Upper lobe of left lung (tissue), 4 donors: ENCODE results near the gene CTSO.

Experiments used
- CTCF ChIP-seq, 6 experiments: fragments of 450-650 bp in 4 of 6; fragments of 200-600 bp in 2 of 6; sonication (generic) in 2 of 6; IDR thresholded peaks; one replicate each; pipeline ENCODE4 v1.5.1; 2016 to 2019; ENCODE audit warnings: antibody characterized with exemption in 6 of 6
- EP300 ChIP-seq, 4 donors: sonication (generic); formaldehyde crosslinking; IDR thresholded peaks; one replicate each; pipeline ENCODE4 v1.5.1; 2017; ENCODE audit warnings: antibody characterized with exemption in 4 of 4, control low read depth in 2 of 4
- POLR2A ChIP-seq, 4 donors: fragments of 450-650 bp; IDR thresholded peaks; one replicate each; pipeline ENCODE4 v1.5.1; 2016 to 2017; ENCODE audit warnings: antibody characterized with exemption in 4 of 4, mild to moderate bottlenecking in 2 of 4
- POLR2AphosphoS5 ChIP-seq, 2 donors: sonication (generic); formaldehyde crosslinking; IDR thresholded peaks; one replicate each; pipeline ENCODE4 v1.5.1; 2017; ENCODE audit warnings: antibody characterized with exemption in 2 of 2

- TF ChIP-seq POLR2A (IDR thresholded peaks at IDR 0.05) (no peak), CTCF (IDR thresholded peaks at IDR 0.05) (no peak), EP300 (IDR thresholded peaks at IDR 0.05) (no peak), POLR2AphosphoS5 (IDR thresholded peaks at IDR 0.05) (no peak)
Measured at GRCh38 chr4:155891058-155891457, 62.6 kb downstream of the CTSO start.
